CD4-positive, CD25-positive, alpha-beta regulatory T cell (primary cell): ENCODE data around the gene VSNL1. TPM values are rescaled to one million over a fixed set of nuclear protein-coding genes. Genes with fewer than 3 reads are reported as not detected.

Source experiments
- polyA plus RNA-seq, 4 donors: library from polyadenylated mRNA; unstranded; fragments of 300-500 nt; fragmentation: Illumina TruSeq; gene quantifications; one replicate each; pipeline ENCODE4 v1.2.3, GENCODE V29; 2021
- total RNA-seq: library from RNA; stranded (reverse); gene quantifications from one replicate; pipeline ENCODE4 v1.2.3, GENCODE V29; 2022

Gene VSNL1
- total and polyA plus RNA-seq, 5 donors from 2014 or later, result not detected

Other genes with a start within 250 kb of the VSNL1 start
- not detected for gene RAD51AP2, start 22.3 kb upstream of the VSNL1 start, total RNA-seq
- gene RAD51AP2, start 22.3 kb upstream of the VSNL1 start, polyA plus RNA-seq, result not detected
- 34.4 TPM for gene SMC6, start 213.1 kb downstream of the VSNL1 start, total RNA-seq
- 10 to 100 TPM; 11.5 to 24.8 (median 19.7) TPM for gene SMC6, start 213.1 kb downstream of the VSNL1 start, polyA plus RNA-seq
- 11.2 TPM for gene GEN1, start 213.4 kb downstream of the VSNL1 start, total RNA-seq
- 1 to 10 TPM in 3 of 4 donors, under 1 TPM in 1; 0.94 to 2.3 (median 1.5) TPM for gene GEN1, start 213.4 kb downstream of the VSNL1 start, polyA plus RNA-seq